ENCODE data around the gene PRXL2A.
"Not testable (repeated sequence)": the region's sequence is repeated elsewhere in the genome, so short reads cannot be mapped to it uniquely, and the experiment has no call there.

PRXL2A gene

GRCh38 chr10:80477813-80478212 lies 69.5 kb downstream of the PRXL2A start:
- no peak for DNase-seq

- not testable (repeated sequence) for DNase-seq
Observed at GRCh38 chr10:80480373-80480772, 72.0 kb downstream of the PRXL2A start.

DNA sequence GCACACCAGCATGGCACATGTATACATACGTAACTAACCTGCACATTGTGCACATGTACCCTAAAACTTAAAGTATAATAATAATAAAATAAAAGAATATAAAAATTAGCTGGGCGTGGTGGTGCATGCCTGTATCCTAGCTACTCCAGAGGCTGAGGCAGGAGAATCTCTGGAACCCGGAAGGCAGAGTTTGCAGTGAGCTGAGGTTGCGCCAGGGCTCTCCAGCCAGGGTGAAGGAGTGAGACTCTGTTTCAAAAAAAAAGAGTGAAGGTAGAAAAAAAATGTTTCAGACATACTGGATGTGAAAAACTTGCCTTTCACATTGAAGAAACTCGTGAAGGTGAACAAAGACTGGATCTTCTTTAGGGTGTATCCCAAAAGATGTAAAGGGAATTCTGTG lies 72.5 kb downstream of the PRXL2A start:
- no peak for DNase-seq

GRCh38 chr10:80484243-80484642 lies 75.9 kb downstream of the PRXL2A start:
- no peak for DNase-seq

DNA sequence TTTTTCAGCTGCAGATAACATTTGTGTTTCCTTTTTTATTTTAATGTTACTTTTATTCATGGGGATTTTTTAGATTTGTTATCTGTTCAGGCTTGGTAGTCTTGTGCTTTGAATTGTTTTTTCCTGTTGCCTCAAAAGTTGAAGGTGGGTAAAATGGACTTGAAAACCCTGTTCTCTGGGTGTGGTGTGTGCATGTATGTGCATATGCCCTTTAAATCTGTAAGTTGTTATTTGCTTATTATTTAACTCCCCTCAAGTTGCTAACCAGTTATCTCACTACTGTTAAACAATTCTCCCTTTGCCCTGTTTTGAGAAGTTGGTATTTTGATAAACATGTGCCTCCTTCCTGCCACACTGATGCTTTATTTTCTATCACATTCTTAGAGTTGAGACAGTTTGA lies 76.3 kb downstream of the PRXL2A start:
- DNase-seq = no peak

DNA sequence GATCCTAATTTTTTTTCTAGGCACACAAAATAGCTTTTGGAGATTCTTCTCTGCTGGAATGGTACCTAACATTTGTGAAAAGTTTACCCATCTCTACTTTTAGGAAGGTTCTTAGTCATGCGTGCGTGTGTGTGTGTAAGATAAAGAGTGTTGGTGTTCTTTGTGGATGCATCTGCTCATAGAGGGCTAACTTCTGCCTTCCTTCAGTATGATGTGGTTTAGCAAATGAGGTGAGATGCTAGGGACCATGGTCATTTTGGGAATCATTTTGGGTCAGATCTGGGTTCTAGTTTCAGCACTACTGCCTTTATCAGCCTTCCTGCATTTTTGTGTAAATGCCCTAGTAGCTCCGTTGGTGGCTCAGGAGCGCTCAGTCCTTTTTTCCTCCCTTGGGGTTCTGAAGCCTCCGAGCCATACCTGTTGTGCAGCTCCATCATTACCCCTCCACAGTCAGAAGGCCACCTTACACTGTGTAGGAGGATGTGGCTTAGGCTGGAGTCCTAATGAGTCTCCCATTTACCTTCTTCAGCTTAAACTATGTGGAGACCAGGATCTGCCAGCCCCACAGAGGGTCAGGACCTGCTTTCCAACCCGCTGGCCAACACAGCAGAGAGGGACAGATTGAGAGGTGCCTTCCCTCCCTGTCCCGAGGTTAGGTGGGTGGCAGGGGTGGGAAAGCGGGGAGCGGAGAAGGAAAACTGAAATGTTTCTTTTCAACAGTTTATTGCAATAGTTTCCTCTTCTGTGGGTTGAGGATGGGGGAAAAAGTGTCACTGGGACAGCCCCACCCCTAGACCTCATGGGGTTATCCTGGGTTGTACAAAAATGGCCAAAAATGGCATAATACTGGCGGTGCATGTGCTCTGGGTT lies 77.0 kb downstream of the PRXL2A start:
- peak; percentile 13 for DNase-seq

- DNase-seq = no peak
Observed at GRCh38 chr10:80485946-80486764, 77.8 kb downstream of the PRXL2A start.

Data from left hindlimb (tissue), 1 donor.